ENCODE results near the gene TAF4B. TPM values are rescaled to one million over a fixed set of nuclear protein-coding genes. Genes with fewer than 3 reads are reported as not detected.

The TAF4B gene, protein sequence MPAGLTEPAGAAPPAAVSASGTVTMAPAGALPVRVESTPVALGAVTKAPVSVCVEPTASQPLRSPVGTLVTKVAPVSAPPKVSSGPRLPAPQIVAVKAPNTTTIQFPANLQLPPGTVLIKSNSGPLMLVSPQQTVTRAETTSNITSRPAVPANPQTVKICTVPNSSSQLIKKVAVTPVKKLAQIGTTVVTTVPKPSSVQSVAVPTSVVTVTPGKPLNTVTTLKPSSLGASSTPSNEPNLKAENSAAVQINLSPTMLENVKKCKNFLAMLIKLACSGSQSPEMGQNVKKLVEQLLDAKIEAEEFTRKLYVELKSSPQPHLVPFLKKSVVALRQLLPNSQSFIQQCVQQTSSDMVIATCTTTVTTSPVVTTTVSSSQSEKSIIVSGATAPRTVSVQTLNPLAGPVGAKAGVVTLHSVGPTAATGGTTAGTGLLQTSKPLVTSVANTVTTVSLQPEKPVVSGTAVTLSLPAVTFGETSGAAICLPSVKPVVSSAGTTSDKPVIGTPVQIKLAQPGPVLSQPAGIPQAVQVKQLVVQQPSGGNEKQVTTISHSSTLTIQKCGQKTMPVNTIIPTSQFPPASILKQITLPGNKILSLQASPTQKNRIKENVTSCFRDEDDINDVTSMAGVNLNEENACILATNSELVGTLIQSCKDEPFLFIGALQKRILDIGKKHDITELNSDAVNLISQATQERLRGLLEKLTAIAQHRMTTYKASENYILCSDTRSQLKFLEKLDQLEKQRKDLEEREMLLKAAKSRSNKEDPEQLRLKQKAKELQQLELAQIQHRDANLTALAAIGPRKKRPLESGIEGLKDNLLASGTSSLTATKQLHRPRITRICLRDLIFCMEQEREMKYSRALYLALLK
- total RNA-seq, result 1 to 10 TPM; 2.9 to 8.3 (median 5.6) TPM
- 1 to 10 TPM; 2.0 to 2.5 (median 2.4) TPM for polyA plus RNA-seq
- long read RNA-seq, donor 1, full-length matches to known transcripts, result 5 of 7 reads
- long read RNA-seq, donor 1, partial matches to known transcripts, result 0 of 7 reads
- long read RNA-seq, donor 1, other reads (novel, unspliced or antisense), result 2 of 7 reads
- long read RNA-seq, donor 2, full-length matches to known transcripts, result 11 of 18 reads
- long read RNA-seq, donor 2, partial matches to known transcripts, result 2 of 18 reads
- long read RNA-seq, donor 2, other reads (novel, unspliced or antisense), result 5 of 18 reads

DNA sequence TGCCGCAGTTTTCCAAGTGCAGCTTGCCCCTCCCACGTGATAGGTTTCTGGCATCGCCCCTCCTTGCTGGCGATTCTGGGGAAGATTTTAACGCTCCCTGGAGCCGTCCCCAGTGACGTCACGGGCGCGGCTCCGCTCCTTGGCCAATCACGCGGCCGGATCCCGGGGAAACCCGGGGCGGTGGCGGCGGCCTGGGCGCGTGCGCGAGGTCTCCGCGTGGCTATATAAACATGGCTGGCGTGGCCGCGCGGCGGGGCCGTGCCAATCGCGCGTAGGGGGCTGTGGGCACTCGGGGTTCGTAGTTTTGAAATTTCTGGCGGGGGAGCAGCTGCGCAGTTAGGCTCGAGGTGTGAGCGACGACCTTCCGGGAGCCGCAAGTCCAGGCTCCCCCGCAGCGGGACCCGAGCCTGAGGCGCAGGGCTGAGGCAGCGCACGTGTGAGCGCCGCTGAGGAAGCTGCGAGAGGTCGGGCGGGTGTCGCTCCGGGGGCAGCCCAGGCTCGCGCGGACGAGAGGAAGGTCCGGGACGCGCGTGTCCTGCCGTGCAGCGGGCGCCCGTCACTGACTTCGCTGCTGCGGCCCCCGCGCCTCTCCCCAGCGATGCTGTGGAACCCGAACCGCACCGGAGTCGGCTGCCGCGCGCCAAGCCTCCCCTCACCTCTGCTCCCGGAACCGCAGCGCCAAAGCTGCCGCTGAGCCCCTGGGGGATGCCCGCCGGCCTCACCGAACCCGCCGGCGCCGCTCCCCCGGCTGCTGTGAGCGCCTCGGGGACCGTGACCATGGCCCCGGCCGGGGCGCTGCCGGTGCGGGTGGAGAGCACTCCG is at the start of gene TAF4B:
TSS of gene TAF4B (plus strand) at position 217 of the 822 bp plus-strand sequence. CDS start at position 706, 489 bp downstream.
- no peaks in the 10 kb centered on the region for H3K27me3 ChIP-seq (ENCODE audit: insufficient read depth in 3 of 3, low read length in 2 of 3)
- peaks cover 14% of the 10 kb centered on the region for H3K4me1 ChIP-seq
- 0 to 1% (median 0%) methylated on average over 76 to 101 of the region's 101 CpGs for WGBS, 3 donors
- peak within 1 kb of the TSS; percentile 95 for H3K4me3 ChIP-seq
- peak within 1 kb of the TSS; percentile 93 for H3K27ac ChIP-seq
- peak; percentile 96 to 97 for DNase-seq
- no peaks in the 10 kb centered on the region for H3K9me3 ChIP-seq
- TF ChIP-seq, protein P1, sequence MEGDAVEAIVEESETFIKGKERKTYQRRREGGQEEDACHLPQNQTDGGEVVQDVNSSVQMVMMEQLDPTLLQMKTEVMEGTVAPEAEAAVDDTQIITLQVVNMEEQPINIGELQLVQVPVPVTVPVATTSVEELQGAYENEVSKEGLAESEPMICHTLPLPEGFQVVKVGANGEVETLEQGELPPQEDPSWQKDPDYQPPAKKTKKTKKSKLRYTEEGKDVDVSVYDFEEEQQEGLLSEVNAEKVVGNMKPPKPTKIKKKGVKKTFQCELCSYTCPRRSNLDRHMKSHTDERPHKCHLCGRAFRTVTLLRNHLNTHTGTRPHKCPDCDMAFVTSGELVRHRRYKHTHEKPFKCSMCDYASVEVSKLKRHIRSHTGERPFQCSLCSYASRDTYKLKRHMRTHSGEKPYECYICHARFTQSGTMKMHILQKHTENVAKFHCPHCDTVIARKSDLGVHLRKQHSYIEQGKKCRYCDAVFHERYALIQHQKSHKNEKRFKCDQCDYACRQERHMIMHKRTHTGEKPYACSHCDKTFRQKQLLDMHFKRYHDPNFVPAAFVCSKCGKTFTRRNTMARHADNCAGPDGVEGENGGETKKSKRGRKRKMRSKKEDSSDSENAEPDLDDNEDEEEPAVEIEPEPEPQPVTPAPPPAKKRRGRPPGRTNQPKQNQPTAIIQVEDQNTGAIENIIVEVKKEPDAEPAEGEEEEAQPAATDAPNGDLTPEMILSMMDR (IDR thresholded peaks at IDR 0.05), result no peak
- intact Hi-C loops (cut with DNase I), result loop anchor here in 1 of 2 donors (5.0 to 10.0 kb wide), 2 partner anchors 76 to 428 kb away; no protein-coding TSS in a partner anchor
- no peaks in the 10 kb centered on the region for H3K36me3 ChIP-seq (ENCODE audit: insufficient read depth in 1 of 2, low read depth in 1 of 2)
- peak; percentile 97 to 99 (median 98) for ATAC-seq

GRCh38 chr18:26181343-26181826 is 44.9 kb upstream of the TAF4B start:
- no peaks in the 10 kb centered on the region for H3K27me3 ChIP-seq (ENCODE audit: insufficient read depth in 3 of 3, low read length in 2 of 3)
- TF ChIP-seq, protein P1 (IDR thresholded peaks at IDR 0.05), result no peak
- no peak overlapping the region for H3K4me3 ChIP-seq
- no peaks in the 10 kb centered on the region for H3K4me1 ChIP-seq
- intact Hi-C loops (cut with DNase I), result no loop called here
- no peaks in the 10 kb centered on the region for H3K9me3 ChIP-seq
- no peak for DNase-seq
- H3K27ac ChIP-seq, result no peak overlapping the region
- no peaks in the 10 kb centered on the region for H3K36me3 ChIP-seq (ENCODE audit: insufficient read depth in 1 of 2, low read depth in 1 of 2)
- 93 to 95% (median 93%) methylated on average over 7 of the region's 7 CpGs for WGBS, 3 donors
- ATAC-seq, result no peak

DNA sequence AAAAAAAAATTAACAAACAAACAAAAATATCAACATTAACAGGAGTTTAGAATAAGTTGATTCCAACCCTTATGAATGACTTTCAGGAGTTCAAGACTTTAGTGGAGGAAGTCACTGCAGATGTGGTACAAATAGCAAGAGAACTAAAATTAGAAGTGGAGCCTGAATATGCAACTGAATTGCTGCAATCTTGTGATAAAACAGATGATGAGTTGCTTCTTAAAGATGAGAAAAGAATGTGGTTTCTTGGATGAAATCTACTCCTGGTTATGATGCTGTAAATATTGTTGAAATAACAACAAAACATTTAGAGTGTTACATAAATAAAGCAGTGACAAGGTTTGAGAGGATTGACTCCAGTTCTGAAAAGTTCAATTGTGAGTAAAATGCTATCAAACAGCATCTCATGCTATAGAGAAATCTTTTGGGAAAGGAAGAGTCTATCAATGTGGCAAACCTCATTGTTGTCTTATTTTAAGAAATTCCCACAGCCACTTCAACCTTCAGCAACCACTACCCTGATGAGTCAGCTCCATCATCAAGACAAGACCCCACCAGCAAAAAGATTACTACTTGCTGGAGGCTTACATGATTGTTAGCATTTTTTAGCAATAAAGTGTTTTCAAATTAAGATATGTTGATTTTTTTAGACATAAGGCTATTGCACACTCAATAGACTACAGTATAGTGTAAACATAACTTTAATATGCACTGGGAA is 42.7 kb upstream of the TAF4B start:
- intact Hi-C loops (cut with DNase I), result no loop called here
- H3K27me3 ChIP-seq (ENCODE audit: insufficient read depth in 3 of 3, low read length in 2 of 3), result no peaks in the 10 kb centered on the region
- no peaks in the 10 kb centered on the region for H3K4me1 ChIP-seq
- TF ChIP-seq, protein P1 (IDR thresholded peaks at IDR 0.05), result no peak
- ATAC-seq, result no peak
- no peaks in the 10 kb centered on the region for H3K36me3 ChIP-seq (ENCODE audit: insufficient read depth in 1 of 2, low read depth in 1 of 2)
- no peak overlapping the region for H3K4me3 ChIP-seq
- H3K27ac ChIP-seq, result no peak overlapping the region
- peaks cover 7% of the 10 kb centered on the region for H3K9me3 ChIP-seq
- DNase-seq, result no peak

Data from psoas muscle (tissue), 8 donors.